Stimulated activated CD8-positive, alpha-beta memory T cell treated with anti-CD3 and anti-CD28 coated beads, Interleukin-7, amount 100 ng/mL, for 48 hours (primary cell): ENCODE results near the gene HSPB7.
"Not testable (repeated sequence)": the region's sequence is repeated elsewhere in the genome, so short reads cannot be mapped to it uniquely, and the experiment has no call there.

Experiments
- DNase-seq, 2 donors: peaks; one replicate each; pipeline ENCODE4 v3.0.0-alpha.2; 2020; ENCODE audit warnings: low read depth in 1 of 2; ENCODE audit errors: extremely low read depth in 1 of 2

HSPB7 gene

DNA sequence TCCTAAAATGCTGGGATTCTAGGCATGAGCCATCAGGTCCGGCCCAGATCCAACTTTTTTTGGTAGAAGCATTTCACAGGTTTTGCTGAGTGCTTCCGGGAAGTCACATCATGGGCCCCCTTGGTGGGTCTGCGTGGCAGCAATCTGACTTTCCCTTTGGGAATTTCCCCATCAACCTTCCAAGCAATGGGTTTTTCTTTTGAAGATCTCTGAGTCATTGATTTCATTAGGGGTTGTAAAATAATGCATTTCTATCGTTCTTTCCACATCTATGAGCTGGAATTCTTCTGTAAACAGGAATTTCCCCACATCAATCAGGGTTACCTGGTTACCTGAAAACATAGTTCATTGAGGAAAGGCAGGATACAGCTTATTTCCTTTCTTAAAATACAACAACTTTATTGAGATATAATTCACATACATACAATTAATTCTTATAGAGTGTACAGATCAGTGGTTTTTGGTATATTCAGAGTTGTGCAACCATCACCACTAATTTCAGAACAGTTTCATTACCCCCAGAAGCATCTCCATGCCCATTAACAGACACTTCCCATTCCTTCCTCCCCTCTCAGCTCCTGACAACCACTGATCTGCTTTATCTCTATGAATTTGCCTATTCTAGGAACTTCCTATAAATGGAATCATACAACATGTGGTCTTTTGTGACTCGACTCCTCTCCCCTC is 32.1 kb downstream of the HSPB7 start:
- no peak for DNase-seq

DNA sequence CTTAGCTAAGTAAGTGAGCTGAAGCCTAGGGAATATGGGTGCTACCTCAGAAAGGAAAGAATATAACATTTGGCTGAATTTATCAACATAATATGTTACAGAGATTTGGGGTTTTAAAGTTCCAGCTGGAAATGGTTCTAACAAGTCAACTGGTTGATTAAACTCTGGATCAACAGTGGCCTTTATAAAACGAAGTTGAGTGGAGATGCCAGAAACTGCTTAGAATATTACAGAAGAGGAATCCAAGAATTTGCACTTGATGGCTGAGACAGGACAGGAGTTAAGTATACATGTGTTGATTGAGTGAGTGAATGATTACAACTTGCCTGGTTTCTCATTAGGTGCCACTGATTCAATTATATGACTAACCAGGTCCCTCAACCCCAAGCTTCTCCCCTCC is 34.6 kb downstream of the HSPB7 start:
- no peak for DNase-seq

DNA sequence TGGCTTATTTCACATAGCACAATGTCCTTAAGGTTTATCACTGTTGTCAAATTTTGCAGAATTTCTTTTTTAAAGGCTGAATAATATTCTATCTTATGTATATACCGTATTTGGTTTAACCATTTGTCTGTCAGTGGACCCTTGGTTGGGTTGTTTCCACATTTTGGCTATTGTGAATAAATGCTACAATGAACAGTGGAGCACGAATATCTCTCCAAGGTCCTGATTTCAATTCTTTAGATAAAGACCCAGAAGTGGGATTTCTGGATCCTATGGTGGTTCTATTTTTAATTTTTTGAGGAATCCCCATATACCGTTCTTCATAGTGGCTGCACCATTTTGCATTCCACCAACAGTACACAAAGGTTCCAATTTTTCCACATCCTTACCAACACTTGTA is 36.2 kb downstream of the HSPB7 start:
- no peak for DNase-seq

DNA sequence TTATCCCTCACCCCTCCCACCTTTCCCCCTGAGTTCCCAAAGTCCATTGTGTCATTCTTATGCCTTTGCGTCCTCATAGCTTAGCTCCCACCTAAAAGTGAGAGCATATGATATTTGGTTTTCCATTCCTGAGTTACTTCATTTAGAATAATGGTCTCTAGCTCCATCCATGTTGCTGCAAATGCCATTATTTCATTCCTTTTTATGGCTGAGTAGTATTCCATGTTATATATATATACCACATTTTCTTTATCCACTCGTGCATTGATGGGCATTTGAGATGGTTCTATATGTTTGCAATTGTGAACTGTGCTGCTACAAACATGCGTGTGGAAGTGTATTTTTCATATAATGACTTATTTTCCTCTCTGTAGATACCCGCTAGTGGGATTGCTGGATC is 39.9 kb downstream of the HSPB7 start:
- not testable (repeated sequence) for DNase-seq

DNA sequence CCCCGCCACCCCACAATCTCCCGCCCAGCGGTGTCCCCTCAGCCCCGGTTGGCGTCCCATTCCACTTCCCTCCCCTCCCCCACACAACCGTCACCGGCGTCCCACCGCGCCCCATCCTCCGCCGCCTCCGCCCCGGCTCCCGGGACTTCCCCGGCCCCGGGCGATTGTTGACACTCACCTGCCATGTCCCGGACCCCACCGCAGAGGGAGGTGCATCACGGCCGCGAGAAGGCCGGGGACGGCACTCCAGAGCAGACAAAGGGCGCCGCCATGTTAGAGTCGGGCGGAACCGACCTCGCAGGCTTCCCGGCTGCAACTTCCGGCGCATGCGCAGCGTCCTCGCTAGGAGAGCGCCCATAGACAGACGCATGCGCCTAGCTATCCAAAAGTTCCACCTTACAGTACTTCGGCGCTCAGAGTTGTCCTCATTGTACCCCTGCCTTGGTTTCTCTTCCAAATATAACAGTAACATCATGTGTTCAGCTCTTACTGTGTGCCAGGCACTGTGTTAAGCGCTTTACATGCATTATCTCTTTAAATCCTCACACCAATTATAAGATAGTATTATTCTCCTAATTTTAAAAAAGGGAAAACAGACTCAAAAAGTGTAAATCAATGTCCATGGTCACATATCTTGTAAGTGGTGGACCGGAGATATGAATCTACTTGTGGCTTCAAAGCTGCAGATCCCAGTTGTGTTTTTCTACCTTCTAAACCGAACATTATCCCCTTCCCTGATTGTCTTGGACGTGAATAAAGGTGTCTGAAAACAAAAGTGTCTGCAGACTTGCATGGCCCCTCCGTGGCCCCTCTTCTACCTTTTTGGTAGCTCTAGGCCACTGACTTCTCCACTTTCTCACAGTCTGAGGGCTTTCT is 41.8 kb downstream of the HSPB7 start, which contains the start of gene ZBTB17:
Gene ZBTB17, minus strand, starts transcription at position 297 of the 876 bp plus-strand sequence. CDS start 27,606 bp downstream, outside the sequence.
- peak; percentile 89 to 92 for DNase-seq

DNA sequence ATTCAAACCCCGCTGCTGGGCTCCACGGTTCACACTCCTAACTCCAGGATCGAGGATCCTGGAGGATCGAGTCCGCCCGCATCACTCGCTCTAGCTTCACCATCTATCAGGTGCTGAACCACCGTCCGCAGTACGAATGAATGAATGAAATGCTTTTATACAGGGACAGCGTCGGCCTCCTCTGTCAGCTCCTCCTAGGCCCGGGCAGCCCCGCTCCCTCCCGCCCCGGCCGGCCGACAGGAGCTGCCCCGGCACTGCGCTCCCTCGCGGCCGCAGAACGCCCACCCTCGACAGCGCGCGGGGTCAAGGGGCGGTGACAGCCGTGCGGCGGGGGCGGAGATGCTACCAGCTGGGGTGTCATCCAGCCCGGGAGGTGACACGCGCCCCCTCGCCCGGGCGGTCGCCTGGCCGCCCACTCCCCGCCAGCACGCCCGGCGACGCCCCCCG is 42.5 kb downstream of the HSPB7 start:
- peak; percentile 79 to 80 for DNase-seq

DNA sequence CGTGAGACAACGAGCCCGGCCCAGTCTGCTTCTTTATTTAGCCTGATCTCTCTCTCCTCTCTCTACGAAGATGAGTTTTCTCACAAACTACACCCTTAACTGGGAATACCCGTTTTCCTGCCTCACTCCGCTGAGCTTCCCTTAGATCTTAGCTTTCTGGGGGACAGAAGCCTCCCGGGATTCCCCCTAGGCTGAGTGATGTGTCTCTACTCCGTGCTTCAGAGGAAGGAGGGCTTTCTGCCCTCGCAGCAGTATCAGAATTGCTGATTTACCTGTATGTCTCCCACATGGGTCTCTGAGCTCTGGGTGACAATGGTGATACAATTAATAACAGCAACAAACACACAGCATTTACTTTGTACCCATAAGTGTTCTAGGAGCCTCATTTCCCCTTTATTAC is 43.0 kb downstream of the HSPB7 start:
- DNase-seq = no peak

DNA sequence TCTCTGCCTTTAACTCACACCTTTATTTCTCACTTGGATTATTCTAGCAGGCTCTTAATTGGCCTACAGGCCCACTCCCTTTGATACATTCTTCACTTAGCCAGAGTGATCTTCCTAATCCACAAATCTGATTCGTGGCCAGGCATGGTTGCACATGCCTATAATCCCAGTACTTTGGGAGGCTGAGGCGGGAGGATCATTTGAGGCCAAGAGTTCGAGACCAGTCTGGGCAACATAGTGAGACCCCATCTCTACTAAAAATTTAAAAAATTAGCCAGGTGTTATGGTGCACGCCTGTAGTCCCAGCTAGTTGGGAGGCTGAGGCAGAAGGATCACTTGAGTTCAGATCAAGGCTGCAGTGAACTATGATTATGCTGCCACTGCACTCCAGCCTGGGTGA is 44.1 kb downstream of the HSPB7 start:
- no peak for DNase-seq

DNA sequence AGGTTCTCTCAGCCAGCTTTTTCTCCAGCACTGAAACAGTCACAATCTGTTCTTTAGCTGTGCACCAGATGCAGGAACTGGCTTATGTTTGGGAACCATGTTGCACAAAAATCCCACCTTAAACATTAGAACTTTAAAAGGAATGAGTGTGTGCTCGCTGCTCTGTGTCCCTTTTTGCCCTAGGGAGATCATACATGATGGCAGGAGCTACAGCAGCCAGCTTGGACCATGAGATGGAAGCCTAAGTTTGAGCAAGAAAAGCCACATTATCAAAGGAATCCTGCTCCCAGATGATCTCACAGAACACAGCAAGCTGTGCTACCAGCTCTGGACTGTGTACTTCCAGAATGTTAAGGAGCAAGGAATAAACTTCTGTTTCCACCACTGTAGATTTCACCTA is 45.4 kb downstream of the HSPB7 start:
- no peak for DNase-seq

DNA sequence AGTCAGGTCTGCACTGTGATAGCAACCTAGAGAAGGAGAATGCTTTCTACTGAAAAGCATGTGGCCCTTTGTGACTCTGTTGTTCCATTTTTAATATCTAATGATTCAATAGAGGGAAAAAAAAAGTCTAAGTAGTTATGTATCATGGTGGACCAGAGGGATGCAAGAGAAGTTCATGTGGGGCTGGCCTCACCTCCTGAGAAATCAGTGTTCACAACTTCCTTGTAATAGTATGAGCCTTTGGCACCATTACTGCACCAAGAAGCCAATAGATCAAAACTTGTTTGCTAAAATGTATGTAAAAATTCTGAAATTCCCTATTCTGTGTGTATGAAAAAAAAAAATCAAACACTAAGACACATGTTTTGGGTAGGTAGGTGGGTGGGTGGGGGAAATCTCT is 46.9 kb downstream of the HSPB7 start:
- DNase-seq = no peak

DNA sequence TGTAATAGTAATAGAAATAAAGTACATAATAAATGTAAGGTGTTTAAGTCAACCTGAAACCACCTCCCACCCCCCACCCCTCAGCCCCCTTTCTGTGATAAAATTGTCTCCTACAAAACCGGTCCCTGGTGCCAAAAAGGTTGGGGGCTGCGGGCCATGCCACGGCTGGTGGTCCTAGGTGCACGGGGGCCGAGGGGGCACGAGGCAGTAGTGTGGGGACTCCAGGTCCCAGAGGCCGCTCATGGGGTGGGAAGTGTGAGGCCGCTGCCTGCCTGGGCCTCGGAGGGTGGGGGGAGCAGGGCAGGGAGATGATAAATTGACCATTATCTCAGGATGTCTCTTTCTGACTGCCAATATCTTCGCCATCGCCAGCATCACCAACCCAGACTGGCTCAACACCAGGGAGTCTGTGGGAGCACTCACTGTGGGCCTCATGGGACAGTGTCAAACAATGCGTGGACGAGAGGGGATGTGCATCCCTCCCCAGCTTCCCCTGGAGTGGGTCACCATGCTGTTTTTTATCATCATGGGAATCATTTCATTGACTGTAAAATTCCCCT is 48.4 kb downstream of the HSPB7 start:
- no peak for DNase-seq

DNA sequence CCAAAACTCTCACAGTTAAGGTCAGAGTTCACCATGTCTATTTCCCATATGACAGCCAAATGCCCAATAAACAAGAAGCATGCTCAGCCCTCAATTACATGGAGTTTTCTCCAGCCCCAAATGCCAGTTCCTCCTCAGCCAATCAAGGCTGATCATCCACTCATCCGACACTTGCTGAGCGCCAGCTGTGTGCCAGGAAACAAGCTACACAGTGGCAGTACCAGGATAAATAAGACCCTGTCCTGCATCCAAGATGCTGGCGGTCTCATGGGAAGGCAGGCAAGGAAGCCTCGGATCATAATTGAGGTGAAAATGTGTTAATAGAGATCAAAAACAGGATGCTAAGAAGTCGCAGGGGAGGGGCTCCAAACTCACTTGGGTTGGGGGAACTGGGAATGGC is 49.7 kb downstream of the HSPB7 start:
- DNase-seq = no peak

DNA sequence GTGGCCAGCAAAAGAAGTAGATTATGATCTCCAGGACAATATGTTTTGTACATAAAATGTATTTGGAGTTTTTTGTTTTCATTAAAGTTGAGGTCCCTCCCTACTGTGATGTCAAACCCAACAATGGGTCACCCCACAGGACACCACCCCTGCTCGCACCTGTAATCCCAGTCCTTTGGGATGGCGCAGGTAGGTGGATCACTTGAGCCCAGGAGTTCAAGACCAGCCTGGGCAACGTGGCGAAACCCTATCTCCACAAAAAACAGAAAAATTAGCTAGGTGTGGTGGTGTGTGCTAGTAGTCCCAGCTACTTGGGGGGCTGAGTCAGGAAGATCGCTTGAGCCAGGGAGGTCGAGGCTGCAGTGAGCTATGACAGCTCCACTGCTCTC is 50.9 kb downstream of the HSPB7 start:
- DNase-seq = no peak

DNA sequence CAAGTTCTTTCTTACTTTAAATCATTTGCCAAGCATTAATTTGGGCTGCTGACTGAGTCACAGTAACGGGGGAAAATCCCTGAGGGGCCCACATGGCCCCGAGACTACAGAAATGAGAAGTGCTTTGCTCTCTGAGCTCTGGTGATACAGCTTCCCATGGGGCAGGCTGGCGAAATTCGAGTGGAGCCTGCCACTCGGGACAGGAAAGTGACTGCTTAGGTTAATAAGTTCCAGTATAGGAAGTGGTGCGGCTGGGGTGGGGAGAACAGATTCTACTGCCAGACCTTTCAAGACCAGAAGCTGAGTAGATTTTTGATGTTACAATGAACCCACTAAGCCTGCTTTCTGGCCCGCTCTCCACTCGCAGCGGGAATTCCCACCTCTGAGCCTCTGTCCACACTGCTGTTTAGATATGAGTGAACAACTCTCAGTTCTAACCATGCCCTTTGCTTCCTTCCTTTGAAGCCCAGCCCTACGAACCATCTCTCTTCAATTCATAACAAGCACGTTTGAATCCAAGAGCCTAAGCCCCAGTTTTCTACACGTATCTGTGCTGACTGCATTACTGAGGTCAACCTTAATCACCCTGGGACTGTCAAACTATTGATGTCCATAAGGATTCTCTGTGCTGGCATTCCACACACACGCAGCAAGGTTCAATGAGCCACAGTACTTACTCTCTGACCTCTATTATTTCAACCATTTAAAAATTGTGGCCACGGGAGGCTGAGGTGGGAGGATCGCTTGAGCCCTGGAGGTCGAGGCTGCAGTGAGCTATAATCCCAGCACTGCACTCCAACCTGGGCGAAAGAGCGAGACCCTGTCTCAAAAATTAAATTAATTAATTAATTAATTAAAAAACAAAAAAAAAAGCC is 51.5 kb downstream of the HSPB7 start:
- DNase-seq = peak; percentile 73 to 86

DNA sequence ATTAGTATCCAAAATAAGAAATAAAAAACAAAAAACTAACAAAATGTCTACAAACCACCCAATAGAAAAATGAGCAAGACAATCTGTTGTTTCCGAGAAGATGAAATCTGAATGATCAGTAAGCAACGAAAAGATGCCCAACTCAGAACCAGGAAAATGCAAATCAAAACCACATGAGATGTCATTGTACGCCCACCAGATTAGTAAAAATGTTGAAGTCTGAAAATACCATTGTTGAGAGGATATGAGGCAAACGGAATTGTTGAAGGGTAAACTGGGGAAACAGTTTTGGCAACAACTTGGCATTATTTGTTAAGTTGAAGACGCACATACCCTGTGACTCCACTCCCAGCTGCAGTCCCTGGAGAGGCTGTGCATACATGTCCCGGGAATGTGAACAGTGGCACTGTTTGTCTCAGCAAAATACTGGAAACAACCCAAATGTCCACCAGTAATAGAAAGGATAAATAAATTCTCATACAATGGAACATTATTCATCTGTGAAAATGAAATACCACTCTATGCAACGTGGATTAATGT is 52.5 kb downstream of the HSPB7 start:
- no peak for DNase-seq
